Measurements from ENCODE around the gene TMEM229B. TPM values are rescaled to one million over a fixed set of nuclear protein-coding genes. Genes with fewer than 3 reads are reported as not detected.
A peak's percentile ranks its signal among the peaks of the same experiment; 100 is the strongest.

TMEM229B gene
- total RNA-seq, 1 donor from 2014 or later, result 5.5 TPM

- intact Hi-C loops (cut with DNase I), result loop anchor here (1.0 to 5.0 kb wide), 2 partner anchors 144 to 275 kb away; partner anchors contain the start of gene RDH12
- H3K36me3 ChIP-seq, result no peaks in the 10 kb centered on the region
- TF ChIP-seq, protein P1, sequence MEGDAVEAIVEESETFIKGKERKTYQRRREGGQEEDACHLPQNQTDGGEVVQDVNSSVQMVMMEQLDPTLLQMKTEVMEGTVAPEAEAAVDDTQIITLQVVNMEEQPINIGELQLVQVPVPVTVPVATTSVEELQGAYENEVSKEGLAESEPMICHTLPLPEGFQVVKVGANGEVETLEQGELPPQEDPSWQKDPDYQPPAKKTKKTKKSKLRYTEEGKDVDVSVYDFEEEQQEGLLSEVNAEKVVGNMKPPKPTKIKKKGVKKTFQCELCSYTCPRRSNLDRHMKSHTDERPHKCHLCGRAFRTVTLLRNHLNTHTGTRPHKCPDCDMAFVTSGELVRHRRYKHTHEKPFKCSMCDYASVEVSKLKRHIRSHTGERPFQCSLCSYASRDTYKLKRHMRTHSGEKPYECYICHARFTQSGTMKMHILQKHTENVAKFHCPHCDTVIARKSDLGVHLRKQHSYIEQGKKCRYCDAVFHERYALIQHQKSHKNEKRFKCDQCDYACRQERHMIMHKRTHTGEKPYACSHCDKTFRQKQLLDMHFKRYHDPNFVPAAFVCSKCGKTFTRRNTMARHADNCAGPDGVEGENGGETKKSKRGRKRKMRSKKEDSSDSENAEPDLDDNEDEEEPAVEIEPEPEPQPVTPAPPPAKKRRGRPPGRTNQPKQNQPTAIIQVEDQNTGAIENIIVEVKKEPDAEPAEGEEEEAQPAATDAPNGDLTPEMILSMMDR (IDR thresholded peaks at IDR 0.05), result peak; percentile 56 to 77 (median 64)
These were observed 61.4 kb downstream of the TMEM229B start for GRCh38 chr14:67426983-67427606.

DNA sequence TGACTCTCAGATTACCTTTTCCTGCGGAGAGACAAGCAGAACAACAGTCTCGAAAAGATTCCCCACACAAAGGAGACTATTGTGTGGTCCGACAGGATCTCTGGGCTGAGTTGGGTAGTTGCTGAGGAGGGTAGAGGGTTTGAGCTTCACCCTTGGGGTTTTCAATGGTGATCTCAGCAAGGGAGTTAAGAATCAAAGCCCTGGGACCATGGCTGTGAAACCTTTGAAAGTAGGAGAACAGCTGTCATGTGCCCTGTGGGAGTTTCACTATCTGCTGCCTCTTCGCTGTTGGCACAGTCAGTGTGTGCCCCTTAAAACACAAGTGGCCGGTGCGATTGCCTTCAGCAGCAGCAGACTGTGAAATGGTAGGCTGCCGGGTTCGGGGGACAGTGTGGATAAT lies 62.4 kb downstream of the TMEM229B start:
- H3K27ac ChIP-seq, result no peak overlapping the region
- no peaks in the 10 kb centered on the region for H3K36me3 ChIP-seq
- no peaks in the 10 kb centered on the region for H3K9me3 ChIP-seq
- no peaks in the 10 kb centered on the region for H3K4me1 ChIP-seq
- H3K27me3 ChIP-seq, result no peaks in the 10 kb centered on the region
- no peak for DNase-seq (ENCODE audit: low spot score in 2 of 2)
- H3K4me3 ChIP-seq, result no peak overlapping the region
- TF ChIP-seq, protein P1 (IDR thresholded peaks at IDR 0.05), result no peak
- intact Hi-C loops (cut with DNase I), result loop anchor here (5.0 kb wide), 1 partner anchor 276 kb away; the partner anchor contains the start of gene RDH12

More at GRCh38 chr14:67426983-67427606, 61.4 kb downstream of the TMEM229B start:
- Histone ChIP-seq H3K9me3 (no peaks in the 10 kb centered on the region), H3K4me1 (no peaks in the 10 kb centered on the region), H3K27me3 (no peaks in the 10 kb centered on the region), H3K27ac (no peak overlapping the region), H3K4me3 (no peak overlapping the region)
- DNase-seq (ENCODE audit: low spot score in 2 of 2), result peak in 1 of 2 donors; percentile 80

DNA sequence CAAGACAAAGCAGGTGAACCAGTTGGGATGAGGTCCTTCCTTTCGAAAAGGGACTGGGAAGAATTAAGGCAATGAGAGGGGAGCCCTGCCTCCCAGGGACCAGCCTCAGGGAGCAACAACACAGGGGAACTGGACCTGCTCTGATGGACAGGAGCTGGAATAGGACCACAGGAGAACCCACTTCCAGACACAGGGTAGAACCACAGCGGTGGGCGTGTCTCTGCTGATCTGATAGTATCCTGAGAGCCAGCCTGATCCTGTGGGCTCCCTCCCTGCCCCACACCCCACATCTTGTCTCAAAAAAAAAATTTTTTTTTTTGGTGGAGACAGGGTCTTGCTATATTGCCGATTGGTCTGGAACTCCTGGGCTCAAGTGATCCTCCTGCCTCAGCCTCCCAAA lies 62.9 kb downstream of the TMEM229B start:
- no peaks in the 10 kb centered on the region for H3K9me3 ChIP-seq
- no peak overlapping the region for H3K4me3 ChIP-seq
- TF ChIP-seq, protein P1 (IDR thresholded peaks at IDR 0.05), result no peak
- no peak overlapping the region for H3K27ac ChIP-seq
- intact Hi-C loops (cut with DNase I), result loop anchor here (5.0 kb wide), 1 partner anchor 277 kb away; the partner anchor contains the start of gene RDH12
- H3K36me3 ChIP-seq, result no peaks in the 10 kb centered on the region
- H3K27me3 ChIP-seq, result no peaks in the 10 kb centered on the region
- no peak for DNase-seq (ENCODE audit: low spot score in 2 of 2)
- H3K4me1 ChIP-seq, result no peaks in the 10 kb centered on the region

DNA sequence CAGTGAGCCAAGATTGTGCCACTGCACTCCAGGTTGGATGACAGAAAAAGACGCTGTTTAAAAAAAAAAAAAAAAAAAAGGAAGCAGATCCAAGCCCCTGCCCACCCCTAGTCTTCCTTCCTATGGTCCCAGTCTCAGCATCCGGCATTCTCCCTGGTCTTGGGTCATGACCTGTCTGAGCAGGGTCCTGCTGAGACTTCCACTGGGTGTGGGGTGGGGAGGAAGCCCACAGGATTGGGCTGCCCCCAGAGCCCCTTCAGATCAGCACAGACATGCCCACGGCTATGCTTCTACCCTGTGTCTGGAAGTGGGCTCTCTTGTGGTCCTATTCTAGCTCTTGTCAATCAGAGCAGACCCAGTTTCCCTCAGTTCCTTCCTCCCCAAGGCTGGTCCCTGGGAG lies 64.0 kb downstream of the TMEM229B start:
- H3K9me3 ChIP-seq, result no peaks in the 10 kb centered on the region
- H3K27me3 ChIP-seq, result no peaks in the 10 kb centered on the region
- TF ChIP-seq, protein P1 (IDR thresholded peaks at IDR 0.05), result no peak
- H3K27ac ChIP-seq, result no peak overlapping the region
- intact Hi-C loops (cut with DNase I), result no loop called here
- H3K36me3 ChIP-seq, result no peaks in the 10 kb centered on the region
- H3K4me3 ChIP-seq, result no peak overlapping the region
- H3K4me1 ChIP-seq, result no peaks in the 10 kb centered on the region
- DNase-seq (ENCODE audit: low spot score in 2 of 2), result no peak

DNA sequence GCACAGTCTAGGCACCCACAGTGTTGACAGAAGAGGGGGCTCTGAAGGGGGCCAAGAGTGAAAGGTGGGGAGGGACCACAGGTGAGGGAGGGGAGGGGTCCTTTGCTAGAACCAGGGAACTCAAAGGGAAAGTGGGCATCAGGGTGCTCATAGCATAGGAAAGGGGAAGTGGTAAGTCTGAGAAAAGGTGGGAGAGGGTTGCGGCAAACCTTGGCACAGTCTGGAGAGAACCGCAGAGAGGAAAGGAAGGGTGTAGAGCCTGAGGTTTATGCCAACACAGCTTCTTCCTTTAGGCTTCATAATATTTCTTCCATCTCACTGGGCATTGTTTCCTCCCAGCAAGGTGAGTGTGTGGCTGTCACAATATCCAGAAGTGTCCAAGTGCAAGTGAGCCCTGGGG lies 65.1 kb downstream of the TMEM229B start:
- DNase-seq (ENCODE audit: low spot score in 2 of 2), result no peak
- intact Hi-C loops (cut with DNase I), result no loop called here
- no peaks in the 10 kb centered on the region for H3K9me3 ChIP-seq

More for the DNA sequence above, 65.1 kb downstream of the TMEM229B start:
- Histone ChIP-seq H3K4me3 (no peak overlapping the region), H3K27ac (no peak overlapping the region), H3K4me1 (no peaks in the 10 kb centered on the region), H3K36me3 (no peaks in the 10 kb centered on the region), H3K27me3 (no peaks in the 10 kb centered on the region)
- TF ChIP-seq, protein P1 (IDR thresholded peaks at IDR 0.05), result no peak

All from ascending aorta (tissue), 2 donors.